Epithelial cell of proximal tubule (primary cell): ENCODE measurements around the gene STUM. TPM values are rescaled to one million over a fixed set of nuclear protein-coding genes. Genes with fewer than 3 reads are reported as not detected.

ENCODE experiments used
- DNase-seq: peaks from one replicate; pipeline ENCODE4 v3.0.0-alpha.2; 2011; ENCODE audit warnings: low read depth
- H3K4me3 ChIP-seq: 2 replicates; pipeline ENCODE4 v1.5.1; 2011; ENCODE audit warnings: low read depth, mild to moderate bottlenecking, low read length
- CTCF ChIP-seq: conservative IDR thresholded peaks from 2 replicates; pipeline ENCODE4 v1.5.1; 2012; ENCODE audit warnings: low read depth, mild to moderate bottlenecking, low read length
- total RNA-seq: library from RNA; depleted of rRNA; stranded (reverse); fragments of >200 nt; gene quantifications from 2 replicates; pipeline ENCODE4 v1.2.3, GENCODE V29; 2015

STUM gene
- total RNA-seq, 1 donor from 2014 or later: under 0.01 TPM

DNA sequence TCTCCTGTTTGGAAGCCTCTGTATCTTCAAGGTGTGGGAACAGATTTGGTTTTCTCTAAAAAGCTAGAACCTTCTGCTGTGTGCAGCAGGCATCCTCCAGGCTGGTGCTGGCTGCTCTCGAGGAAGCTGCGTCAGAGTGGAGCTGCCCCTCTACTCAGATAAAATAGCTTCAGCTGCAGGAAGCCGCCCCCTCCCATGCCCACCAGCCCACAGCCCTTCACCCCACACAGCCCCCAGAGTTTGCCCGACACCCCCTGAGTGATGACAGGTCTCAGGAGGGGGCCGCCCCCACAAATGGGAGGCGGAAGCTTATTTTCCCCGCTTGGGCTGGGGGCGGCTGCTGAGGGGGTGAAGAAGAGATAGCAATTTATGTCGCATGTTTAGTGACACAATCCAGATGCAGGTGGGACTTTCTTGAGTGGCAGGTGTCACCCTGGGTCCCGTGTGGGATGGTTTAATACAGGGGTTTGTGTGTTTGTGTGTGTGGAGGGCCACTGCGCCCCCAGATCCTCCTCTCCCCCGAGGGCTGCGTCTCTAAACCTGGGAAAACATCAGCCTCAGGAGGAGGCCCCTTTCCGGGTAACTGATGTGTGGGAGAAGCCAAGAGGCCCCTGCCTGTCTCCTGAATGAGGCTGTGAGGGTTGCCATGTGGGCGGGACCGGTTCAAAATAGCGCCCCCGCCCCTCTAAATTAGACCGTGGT lies 55.4 kb downstream of the STUM start:
- no peak overlapping the region for H3K4me3 ChIP-seq
- TF ChIP-seq CTCF: no peak
- DNase-seq: no peak

GRCh38 chr1:226604560-226605317 lies 56.2 kb downstream of the STUM start:
- no peak for TF ChIP-seq CTCF
- no peak overlapping the region for H3K4me3 ChIP-seq
- DNase-seq: no peak

- DNase-seq: no peak
- no peak for TF ChIP-seq CTCF
- H3K4me3 ChIP-seq: no peak overlapping the region
Measured at GRCh38 chr1:226605318-226605950, 56.9 kb downstream of the STUM start.

DNA sequence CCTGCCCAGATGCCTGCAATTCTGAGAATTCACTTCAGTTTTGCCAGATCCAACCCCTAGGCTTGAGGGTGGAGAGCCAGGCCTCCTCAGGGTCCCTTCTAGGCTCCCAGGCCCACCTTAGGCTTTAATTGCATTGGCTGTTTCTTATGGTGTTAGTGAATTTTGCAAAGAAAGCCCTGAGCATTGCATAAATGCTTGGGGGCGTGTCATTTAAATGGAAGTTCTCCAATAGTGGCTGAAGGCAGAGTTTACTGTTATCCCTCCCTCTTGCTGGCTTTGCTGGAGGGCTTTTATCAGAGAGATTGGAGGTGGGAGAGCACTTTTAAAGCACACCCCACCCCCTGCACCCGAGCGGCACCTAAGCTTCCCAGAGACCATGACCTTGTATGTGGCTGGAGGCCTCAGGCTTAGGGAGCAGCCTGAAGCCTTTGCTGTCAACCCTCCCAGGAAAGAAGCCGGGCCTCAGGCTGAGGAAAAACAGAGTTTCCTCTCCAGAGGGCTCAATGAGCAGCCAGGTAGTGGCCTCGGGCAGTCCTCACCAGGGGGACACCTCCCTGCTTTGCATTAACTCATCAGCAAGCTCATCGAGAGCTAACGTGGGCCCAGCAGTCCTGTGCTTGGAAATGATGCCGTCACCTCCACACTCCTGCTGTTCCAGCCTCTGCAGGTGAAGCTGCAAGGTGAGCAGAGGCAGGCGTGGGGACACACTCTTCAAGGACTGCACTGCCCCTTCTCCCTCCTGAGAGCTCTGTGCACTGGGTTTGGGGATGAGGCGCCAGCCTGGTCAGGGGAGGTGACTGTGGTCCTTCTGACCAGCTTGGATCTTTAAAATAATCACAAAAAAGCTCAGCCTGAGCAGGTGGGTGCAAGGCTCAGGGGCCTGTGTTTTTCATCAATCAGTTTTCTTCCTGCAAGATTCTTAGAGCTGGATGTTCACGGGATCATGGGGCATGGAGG lies 58.0 kb downstream of the STUM start:
- TF ChIP-seq CTCF: no peak

GRCh38 chr1:226607268-226607660 lies 58.7 kb downstream of the STUM start:
- no peak for DNase-seq
- no peak for TF ChIP-seq CTCF

More for the DNA sequence above, 58.0 kb downstream of the STUM start:
- H3K4me3 ChIP-seq: no peak overlapping the region
- no peak for DNase-seq

GRCh38 chr1:226607821-226608220 lies 59.3 kb downstream of the STUM start:
- TF ChIP-seq CTCF: no peak
- DNase-seq: no peak
- H3K4me3 ChIP-seq: no peak overlapping the region

More at GRCh38 chr1:226607268-226607660, 58.7 kb downstream of the STUM start:
- H3K4me3 ChIP-seq: no peak overlapping the region
